HG03469 (cell line): Measurements from ENCODE around the gene SNX30.

Source experiments
- ATAC-seq: cut with Tn5 transposase; IDR thresholded peaks from one replicate; pipeline ENCODE4 v1.9.1; 2021; ENCODE audit warnings: mild to moderate bottlenecking, moderate library complexity, moderate number of reproducible peaks; ENCODE audit not compliant: unreplicated experiment

Gene SNX30

GRCh38 chr9:112819635-112820496 lies 69.3 kb downstream of the SNX30 start:
- ATAC-seq, result no peak

- no peak for ATAC-seq
Observed at GRCh38 chr9:112820881-112821280, 70.3 kb downstream of the SNX30 start.

GRCh38 chr9:112822618-112823017 lies 72.1 kb downstream of the SNX30 start:
- ATAC-seq, result no peak

DNA sequence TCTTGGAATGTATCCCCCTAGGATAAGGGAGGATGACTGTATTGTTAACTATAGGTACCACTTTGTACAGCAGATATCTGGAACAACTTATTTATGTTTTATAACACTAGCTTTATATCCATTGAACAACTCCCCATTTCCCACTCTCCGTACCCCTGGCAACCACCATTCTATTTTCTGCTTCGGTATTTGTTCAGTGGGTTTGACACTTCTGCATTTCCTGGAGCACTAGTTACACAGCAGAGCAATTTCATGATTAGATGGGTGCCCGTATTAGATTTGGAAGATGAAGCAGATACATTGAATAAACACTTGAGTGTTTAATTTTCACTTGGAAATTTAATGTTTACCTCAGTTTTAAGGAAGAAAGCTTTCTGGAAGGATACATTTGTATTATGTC lies 72.7 kb downstream of the SNX30 start:
- ATAC-seq, result no peak

GRCh38 chr9:112831281-112831851 lies 80.8 kb downstream of the SNX30 start:
- no peak for ATAC-seq

- ATAC-seq, result no peak
Observed at GRCh38 chr9:112831969-112832368, 81.4 kb downstream of the SNX30 start.

- ATAC-seq, result no peak
Observed at GRCh38 chr9:112833081-112833480, 82.5 kb downstream of the SNX30 start.

DNA sequence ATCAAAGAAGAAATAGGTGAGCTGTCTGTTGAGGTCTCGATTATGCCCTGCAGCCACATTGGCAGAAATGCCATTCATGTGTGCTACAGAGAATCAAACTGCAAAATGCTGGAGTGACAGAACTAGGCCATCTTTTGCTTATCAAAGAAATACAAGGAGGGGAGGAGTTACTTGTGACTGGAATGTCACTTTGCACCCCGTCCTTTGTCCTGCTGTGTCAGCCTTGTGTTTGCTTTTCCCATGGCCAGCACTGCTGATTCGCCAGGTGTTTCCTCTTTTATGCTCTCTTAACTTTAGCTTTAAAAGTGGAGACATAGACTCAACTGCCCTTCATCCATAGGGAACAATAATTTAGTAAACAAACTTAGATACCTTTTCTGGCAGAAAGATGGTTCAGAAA lies 85.8 kb downstream of the SNX30 start:
- ATAC-seq, result no peak

GRCh38 chr9:112838342-112838741 lies 87.8 kb downstream of the SNX30 start:
- ATAC-seq, result no peak

DNA sequence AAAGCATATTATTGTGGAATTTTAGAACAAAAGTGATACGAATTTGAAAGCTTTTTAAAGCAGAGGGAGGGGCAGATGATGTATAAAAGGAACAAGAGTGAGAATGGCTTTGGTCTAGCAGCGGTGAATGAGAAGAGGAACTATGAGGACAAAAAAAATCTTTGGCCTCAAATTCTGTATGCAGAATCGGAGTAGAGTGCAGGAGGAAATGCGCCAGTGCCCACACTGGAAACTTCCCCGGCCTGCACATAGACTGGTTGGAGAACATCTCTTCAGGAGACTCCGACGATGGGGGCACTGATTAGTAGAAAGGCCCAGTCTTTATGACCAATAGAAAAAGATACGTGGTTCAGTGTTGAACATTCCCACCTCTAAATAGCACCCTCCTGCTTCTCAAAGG lies 88.8 kb downstream of the SNX30 start:
- ATAC-seq, result no peak

- ATAC-seq, result no peak
Observed at GRCh38 chr9:112841261-112841660, 90.7 kb downstream of the SNX30 start.

DNA sequence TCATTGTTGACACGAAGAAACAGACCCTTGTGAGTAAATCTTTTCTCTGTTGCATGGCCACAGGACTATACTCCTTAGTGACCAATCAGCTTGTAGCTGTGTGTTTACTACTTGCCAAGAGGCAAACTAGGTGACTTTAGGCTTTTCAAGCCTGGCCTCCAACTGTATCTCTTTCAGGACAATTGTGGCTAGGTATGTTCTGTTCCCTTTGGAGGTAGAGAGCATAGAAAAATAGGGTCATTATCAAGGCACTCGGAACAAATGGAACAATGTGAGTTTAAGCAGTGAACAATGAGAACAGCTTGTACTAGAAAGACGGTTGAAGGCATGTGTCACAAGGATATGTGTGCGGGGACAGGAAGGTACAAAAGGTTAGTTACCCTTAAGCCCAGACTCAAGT lies 92.0 kb downstream of the SNX30 start:
- no peak for ATAC-seq

GRCh38 chr9:112844771-112845542 lies 94.4 kb downstream of the SNX30 start:
- ATAC-seq, result no peak

- ATAC-seq, result no peak
Observed at GRCh38 chr9:112846528-112847488, 96.2 kb downstream of the SNX30 start.

DNA sequence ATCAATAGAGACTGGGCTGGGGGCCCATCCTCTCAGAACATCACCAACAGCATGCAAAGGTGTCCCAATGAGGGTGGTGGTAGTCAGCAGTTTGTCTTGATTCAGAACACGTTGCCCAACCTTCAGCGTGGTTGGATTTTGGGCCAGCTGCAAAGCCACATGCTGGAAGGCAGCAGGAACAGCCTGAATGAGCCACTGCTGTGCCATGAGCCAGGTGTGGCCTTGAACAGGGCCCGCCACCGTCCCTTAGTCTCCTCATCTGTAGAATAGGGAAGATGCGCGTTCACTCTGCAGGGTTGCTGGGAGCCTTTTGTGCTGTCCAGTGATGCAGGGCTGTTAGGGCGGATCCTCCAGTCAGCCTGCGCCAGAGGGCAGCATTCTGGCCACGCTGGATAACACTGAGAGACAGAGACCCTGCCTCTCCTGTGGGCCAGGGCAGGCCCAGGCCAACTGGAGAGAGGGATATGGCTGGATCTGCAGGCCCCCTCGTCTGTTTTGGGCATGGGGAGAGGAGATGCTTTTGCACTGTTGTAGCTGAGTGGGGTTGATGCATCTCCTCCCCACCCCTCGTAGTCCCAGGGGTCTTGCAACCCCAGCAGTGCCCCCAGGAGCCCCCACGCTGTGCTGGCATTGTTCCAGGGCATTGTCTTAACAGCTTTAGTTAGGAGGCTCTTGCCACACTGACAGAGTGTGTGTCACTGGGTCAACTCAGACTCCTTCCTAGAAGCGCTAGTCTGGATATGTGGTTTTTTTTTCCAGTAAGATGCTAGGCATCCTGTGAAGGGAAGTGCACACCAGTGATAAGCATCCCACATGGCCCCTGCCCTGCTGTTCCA lies 98.0 kb downstream of the SNX30 start:
- ATAC-seq, result no peak

DNA sequence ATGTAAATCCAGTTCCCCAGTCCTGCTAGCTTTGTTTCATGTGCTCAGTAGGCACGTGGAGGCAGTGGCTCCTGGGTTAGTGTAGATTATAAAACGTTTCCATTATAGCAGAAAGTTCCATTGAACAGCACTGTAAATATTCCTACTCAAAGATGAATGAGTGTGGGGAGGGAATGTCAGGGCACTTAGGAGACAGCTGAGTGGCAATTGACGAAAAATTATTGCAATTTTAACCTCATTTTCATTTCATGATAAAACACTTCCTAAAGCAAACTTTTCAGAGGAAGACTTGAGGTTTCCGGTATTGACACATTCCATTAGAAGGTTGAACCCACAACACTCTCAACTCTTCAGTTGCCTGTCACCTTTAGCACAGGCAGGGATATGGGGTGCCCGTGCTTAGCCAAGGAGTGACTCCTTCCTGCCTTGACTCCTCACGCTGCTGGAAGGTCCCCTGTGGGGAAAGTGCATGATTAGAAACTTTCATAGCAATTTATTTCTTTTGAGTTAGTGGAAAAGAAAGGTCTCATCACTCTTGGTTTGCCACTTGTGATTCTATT lies 98.9 kb downstream of the SNX30 start:
- ATAC-seq, result no peak

DNA sequence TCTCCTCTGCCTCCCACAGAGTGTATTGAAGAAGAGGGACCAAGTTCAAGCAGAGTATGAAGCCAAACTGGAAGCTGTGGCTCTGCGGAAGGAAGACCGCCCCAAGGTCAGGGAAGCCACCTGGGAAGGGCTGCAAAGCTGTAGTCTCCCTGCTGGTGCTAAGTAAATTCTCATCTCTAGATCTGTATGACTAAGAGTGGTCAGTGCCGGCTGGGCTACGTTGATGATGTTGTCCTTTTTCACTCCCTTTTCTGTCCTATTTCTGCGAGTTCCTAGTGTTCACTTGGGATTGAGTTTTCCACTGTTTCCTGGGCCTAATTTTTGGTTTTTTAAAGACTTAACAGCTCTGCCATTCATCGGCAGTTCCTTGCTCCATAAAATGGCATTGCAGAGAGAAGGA lies 100.3 kb downstream of the SNX30 start:
- ATAC-seq, result no peak

DNA sequence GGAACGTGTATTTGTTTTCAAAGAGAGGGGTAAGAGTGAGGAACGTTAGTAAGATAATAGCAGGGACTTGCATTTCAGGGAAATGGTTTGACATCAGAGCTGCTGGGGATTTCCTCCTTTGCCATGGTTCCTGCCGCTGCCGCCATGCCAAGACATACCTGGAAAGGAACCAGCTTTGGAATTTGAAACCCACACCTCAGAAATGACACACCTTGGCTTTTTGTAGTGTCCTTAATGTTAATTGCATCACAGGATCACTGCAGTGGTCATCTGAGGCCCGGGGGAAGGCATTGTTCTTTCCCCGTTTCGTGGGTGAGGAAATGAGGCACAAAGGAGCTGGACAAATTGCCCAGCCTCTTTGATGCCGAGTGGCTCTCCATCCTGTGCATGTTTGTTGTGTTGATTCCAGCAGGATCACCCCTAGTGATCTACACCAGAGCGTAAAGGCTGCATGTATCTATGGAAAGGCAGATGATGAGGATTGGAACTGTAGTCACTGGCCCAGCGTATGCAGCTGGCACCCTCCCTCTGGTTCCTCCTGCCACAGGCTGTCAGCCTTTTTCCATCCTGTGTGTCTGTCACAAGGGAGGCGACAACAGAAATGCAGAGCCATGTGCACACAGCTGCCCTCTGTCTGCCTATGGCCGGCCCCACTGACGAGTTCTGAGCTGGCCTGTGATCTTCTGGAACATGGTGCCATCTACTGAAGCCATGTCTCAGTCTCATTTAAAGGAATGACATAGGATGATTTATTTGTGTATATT lies 102.4 kb downstream of the SNX30 start:
- no peak for ATAC-seq
